IMR-90 (cell line): ENCODE measurements around the gene HMBS. TPM values are rescaled to one million over a fixed set of nuclear protein-coding genes. Genes with fewer than 3 reads are reported as not detected.

Experiments
- ATAC-seq: fragments of 200-7000 bp; cut with Tn5 transposase; 2 replicates; pipeline ENCODE4 v1.9.1; 2020; ENCODE audit warnings: low read depth, mild to moderate bottlenecking, moderate library complexity
- BruUV-seq: library from RNA; stranded (reverse); fragments of 400-500 nt; replicated peaks from 2 replicates; lab custom pipeline; 2021; lab: Mats Ljungman, UMichigan
- CTCF ChIA-PET: fragments of 300-600 bp; formaldehyde crosslinking; extraction: SDS; loops from one replicate; lab custom pipeline; 2021; ENCODE audit warnings: antibody characterized with exemption; lab: Yijun Ruan, JAX
- POLR2A ChIA-PET: fragments of 300-600 bp; sonication (Branson Sonifier 250); formaldehyde crosslinking; loops from one replicate; lab custom pipeline; 2022; ENCODE audit warnings: antibody characterized with exemption; ENCODE audit not compliant: unreplicated experiment; lab: Charles Lee
- DNase-seq: peaks from one replicate; pipeline ENCODE4 v3.0.0; 2013
- H2AFZ ChIP-seq: replicated peaks from 2 replicates; pipeline ENCODE3; 2013; ENCODE audit warnings: low read length, mild to moderate bottlenecking; ENCODE audit not compliant: poor library complexity
- H2AK5ac ChIP-seq: 2 replicates; pipeline ENCODE4 v1.6.1; 2013; ENCODE audit warnings: low read depth, low read length, inconsistent platforms
- H2AK9ac ChIP-seq: replicated peaks from 2 replicates; pipeline ENCODE3; 2013; ENCODE audit warnings: mild to moderate bottlenecking, low read depth, low read length, moderate library complexity; ENCODE audit not compliant: poor library complexity
- H2BK120ac ChIP-seq: 2 replicates; pipeline ENCODE4 v1.6.1; 2013; ENCODE audit warnings: low read depth, low read length, inconsistent platforms
- H2BK15ac ChIP-seq: 3 replicates; pipeline ENCODE4 v1.6.1; 2013; ENCODE audit warnings: low read depth, low read length, inconsistent platforms
- H2BK20ac ChIP-seq: 2 replicates; pipeline ENCODE4 v1.6.1; 2013; ENCODE audit warnings: low read depth, mild to moderate bottlenecking, inconsistent platforms, low read length, moderate library complexity
- H2BK5ac ChIP-seq: 2 replicates; pipeline ENCODE4 v1.6.1; 2013; ENCODE audit warnings: mild to moderate bottlenecking, low read depth, low read length, inconsistent platforms; ENCODE audit not compliant: poor library complexity, severe bottlenecking
- H3K14ac ChIP-seq: replicated peaks from 2 replicates; pipeline ENCODE4 v1.6.1; 2013; ENCODE audit warnings: low read depth, low read length, inconsistent platforms
- H3K18ac ChIP-seq: 2 replicates; pipeline ENCODE4 v1.6.1; 2013; ENCODE audit warnings: low read depth, low read length, control low read depth
- H3K23ac ChIP-seq: 2 replicates; pipeline ENCODE4 v1.6.1; 2013; ENCODE audit warnings: low read depth, low read length, inconsistent platforms
- H3K27ac ChIP-seq: 2 replicates; pipeline ENCODE4 v1.5.1; 2013; ENCODE audit warnings: mild to moderate bottlenecking, control low read depth, low read length; ENCODE audit not compliant: insufficient read depth
- H3K27me3 ChIP-seq: 2 replicates; pipeline ENCODE4 v1.6.1; 2013; ENCODE audit warnings: low read length; ENCODE audit not compliant: control insufficient read depth, insufficient read depth
- H3K36me3 ChIP-seq: 2 replicates; pipeline ENCODE4 v1.6.1; 2013; ENCODE audit warnings: low read length, mixed read lengths; ENCODE audit not compliant: control insufficient read depth, insufficient read depth
- H3K4ac ChIP-seq: 2 replicates; pipeline ENCODE4 v1.6.1; 2013; ENCODE audit warnings: low read depth, low read length, inconsistent platforms
- H3K4me1 ChIP-seq: 2 replicates; pipeline ENCODE4 v1.6.1; 2013; ENCODE audit warnings: low read length, mixed read lengths; ENCODE audit not compliant: control insufficient read depth, insufficient read depth
- H3K4me2 ChIP-seq: 2 replicates; pipeline ENCODE4 v1.6.1; 2013; ENCODE audit warnings: low read depth, mild to moderate bottlenecking, control low read depth, low read length, moderate library complexity
- H3K4me3 ChIP-seq: 2 replicates; pipeline ENCODE4 v1.5.1; 2013; ENCODE audit warnings: low read depth, mild to moderate bottlenecking, control low read depth, low read length, moderate library complexity; ENCODE audit not compliant: insufficient read depth
- H3K56ac ChIP-seq: 2 replicates; pipeline ENCODE4 v1.6.1; 2013; ENCODE audit warnings: low read length, inconsistent platforms; ENCODE audit not compliant: insufficient read depth; ENCODE audit errors: extremely low read depth
- H3K79me1 ChIP-seq, 2 experiments: 2 replicates each; pipeline ENCODE4 v1.6.1; 2013; ENCODE audit warnings: low read length in 2 of 2, inconsistent platforms in 1 of 2, low read depth in 1 of 2
- H3K9ac ChIP-seq: 2 replicates; pipeline ENCODE4 v1.6.1; 2013; ENCODE audit warnings: low read depth, low read length, control low read depth
- H3K9me1 ChIP-seq: 2 replicates; pipeline ENCODE4 v1.6.1; 2013; ENCODE audit warnings: low read length, inconsistent platforms; ENCODE audit not compliant: insufficient read depth
- H3K9me3 ChIP-seq: 2 replicates; pipeline ENCODE4 v1.6.1; 2013; ENCODE audit warnings: low read length; ENCODE audit not compliant: control insufficient read depth, insufficient read depth
- H4K20me1 ChIP-seq: 2 replicates; pipeline ENCODE4 v1.6.1; 2013; ENCODE audit warnings: low read length, inconsistent platforms; ENCODE audit not compliant: insufficient read depth
- H4K5ac ChIP-seq: 2 replicates; pipeline ENCODE4 v1.6.1; 2013; ENCODE audit warnings: mild to moderate bottlenecking, low read depth, low read length, control low read depth
- H4K8ac ChIP-seq, 2 experiments: 2 replicates each; pipeline ENCODE4 v1.6.1; 2013; ENCODE audit warnings: low read depth in 2 of 2, low read length in 2 of 2, control low read depth in 1 of 2, inconsistent platforms in 1 of 2
- H4K91ac ChIP-seq: 2 replicates; pipeline ENCODE4 v1.6.1; 2013; ENCODE audit warnings: low read depth, low read length, inconsistent platforms; ENCODE audit not compliant: insufficient read depth
- CEBPB ChIP-seq: IDR thresholded peaks from 2 replicates; pipeline ENCODE4 v1.6.1; 2012; ENCODE audit warnings: low read depth, low read length, improper control_type of control experiment
- MAFK ChIP-seq: IDR thresholded peaks from 2 replicates; pipeline ENCODE4 v1.6.1; 2012; ENCODE audit warnings: low read depth, low read length, improper control_type of control experiment
- WGBS, 2 experiments: methylation state at CpG; one replicate each; pipeline versions ENCODE4 v1.1.5 to v1.1.7; 2013; ENCODE audit warnings: missing lambda C conversion rate in 2 of 2; ENCODE audit not compliant: insufficient read length in 1 of 2; ENCODE audit errors: extremely low coverage in 2 of 2; 5-methylcytosine and 5-hydroxymethylcytosine counted together
- dilution Hi-C: fragments of 300-500 bp; cut with HindIII; formaldehyde crosslinking; loops from one replicate; pipeline ENCODE4 v1.14.3; 2018; ENCODE audit warnings: low sequenced_read_pairs; ENCODE audit not compliant: unreplicated experiment
- in situ Hi-C: fragments of 300-500 bp; cut with MboI; formaldehyde crosslinking; loops from 3 replicates; pipeline ENCODE4 v1.14.3; 2019; ENCODE audit warnings: low sequenced_read_pairs, inconsistent platforms, mixed read lengths
- intact Hi-C: fragments of 100-400 bp; cut with micrococcal nuclease; formaldehyde crosslinking; loops from 2 replicates; pipeline ENCODE4 v1.10.0; 2022
- polyA plus RNA-seq, 3 experiments: library from polyadenylated mRNA; depleted of rRNA; stranded (reverse); fragments of >200 nt; gene quantifications; 2 replicates each; pipeline ENCODE4 v1.2.3, GENCODE V29; 2012; ENCODE audit warnings: low replicate concordance in 1 of 3
- total RNA-seq: library from RNA; depleted of rRNA; stranded (reverse); fragments of >200 nt; gene quantifications from 2 replicates; pipeline ENCODE4 v1.2.3, GENCODE V29; 2012
- TF ChIP-seq, protein P1 (sequence below): conservative IDR thresholded peaks from 2 replicates; pipeline ENCODE4 v1.5.1; 2012; ENCODE audit warnings: mild to moderate bottlenecking, low read depth, low read length, improper control_type of control experiment

Gene HMBS
- total and polyA plus RNA-seq, 2 of the 4 experiments (the other 2 are of a cell fraction) = 17.9 to 59.5 TPM

DNA sequence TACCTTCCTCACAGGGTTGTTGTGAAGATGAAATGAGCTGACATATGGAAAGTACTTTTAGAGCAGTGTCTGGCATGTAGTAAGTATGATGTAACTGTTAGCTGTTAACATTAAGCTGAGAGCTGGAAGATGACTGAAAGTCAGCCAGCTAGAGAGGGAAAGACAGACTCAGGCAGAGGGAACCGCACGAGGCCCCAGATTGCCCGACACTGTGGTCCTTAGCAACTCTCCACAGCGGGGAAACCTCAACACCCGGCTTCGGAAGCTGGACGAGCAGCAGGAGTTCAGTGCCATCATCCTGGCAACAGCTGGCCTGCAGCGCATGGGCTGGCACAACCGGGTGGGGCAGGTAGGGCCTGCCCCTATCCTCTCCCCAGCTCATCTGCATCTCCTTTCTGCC lies 6.5 kb downstream of the HMBS start:
- H3K56ac ChIP-seq = no peak overlapping the region
- H2AK9ac ChIP-seq = peak overlapping the region; percentile 76
- ATAC-seq (no peak), DNase-seq (peak; percentile 50)
- no peaks in the 10 kb centered on the region for H3K9me3 ChIP-seq
- no peak overlapping the region for H4K5ac ChIP-seq
- H3K4me1 ChIP-seq = peaks cover 14% of the 10 kb centered on the region
- CTCF ChIA-PET = no interaction called here
- BruUV-seq = no TSS peak
- no peak overlapping the region for H2BK5ac ChIP-seq
- H3K27me3 ChIP-seq = no peaks in the 10 kb centered on the region
- H4K91ac ChIP-seq = peak overlapping the region; percentile 3; the same call in 1 of the 2 replicates
- H3K79me1 ChIP-seq = peaks cover 20 to 52% of the 10 kb centered on the region in 2 experiments; a peak in 3 of 4 replicates
- dilution Hi-C loops (no loop called here), in situ Hi-C loops (no loop called here), intact Hi-C loops (no loop called here)
- peaks cover 18% of the 10 kb centered on the region; the same call in 1 of the 2 replicates for H3K9me1 ChIP-seq
- H2BK120ac ChIP-seq = no peak overlapping the region
- H3K36me3 ChIP-seq = peaks cover 16% of the 10 kb centered on the region
- H2AFZ ChIP-seq = no peak overlapping the region
- H3K18ac ChIP-seq = no peak overlapping the region
- H3K4ac ChIP-seq = 0 out of 2 replicates have a peak overlapping the region, but pooled peaks have one; percentile 31
- H2BK20ac ChIP-seq = no peak overlapping the region
- no peak overlapping the region for H3K9ac ChIP-seq
- peaks cover 25% of the 10 kb centered on the region for H4K20me1 ChIP-seq
- H3K4me2 ChIP-seq = no peak overlapping the region
- no peak overlapping the region for H3K23ac ChIP-seq
- H3K27ac ChIP-seq = peak overlapping the region; percentile 3; the same call in 1 of the 2 replicates
- no peak overlapping the region; the same call in 1 of the 2 replicates for H2AK5ac ChIP-seq
- TF ChIP-seq, protein P1, sequence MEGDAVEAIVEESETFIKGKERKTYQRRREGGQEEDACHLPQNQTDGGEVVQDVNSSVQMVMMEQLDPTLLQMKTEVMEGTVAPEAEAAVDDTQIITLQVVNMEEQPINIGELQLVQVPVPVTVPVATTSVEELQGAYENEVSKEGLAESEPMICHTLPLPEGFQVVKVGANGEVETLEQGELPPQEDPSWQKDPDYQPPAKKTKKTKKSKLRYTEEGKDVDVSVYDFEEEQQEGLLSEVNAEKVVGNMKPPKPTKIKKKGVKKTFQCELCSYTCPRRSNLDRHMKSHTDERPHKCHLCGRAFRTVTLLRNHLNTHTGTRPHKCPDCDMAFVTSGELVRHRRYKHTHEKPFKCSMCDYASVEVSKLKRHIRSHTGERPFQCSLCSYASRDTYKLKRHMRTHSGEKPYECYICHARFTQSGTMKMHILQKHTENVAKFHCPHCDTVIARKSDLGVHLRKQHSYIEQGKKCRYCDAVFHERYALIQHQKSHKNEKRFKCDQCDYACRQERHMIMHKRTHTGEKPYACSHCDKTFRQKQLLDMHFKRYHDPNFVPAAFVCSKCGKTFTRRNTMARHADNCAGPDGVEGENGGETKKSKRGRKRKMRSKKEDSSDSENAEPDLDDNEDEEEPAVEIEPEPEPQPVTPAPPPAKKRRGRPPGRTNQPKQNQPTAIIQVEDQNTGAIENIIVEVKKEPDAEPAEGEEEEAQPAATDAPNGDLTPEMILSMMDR = no peak
- TF ChIP-seq MAFK (no peak), CEBPB (peak; percentile 53)
- POLR2A ChIA-PET = no interaction called here
- WGBS, 2 experiments = 37% methylated on average over 7 of the region's 9 CpGs; no CpG with 5 or more reads in 1 of the 2 experiments
- H2BK15ac ChIP-seq = no peak overlapping the region
- H3K14ac ChIP-seq = no peak overlapping the region
- no peak overlapping the region; a peak in 2 of 4 replicates for H4K8ac ChIP-seq
- H3K4me3 ChIP-seq = no peak overlapping the region
